ENCODE measurements around the gene KCTD5. TPM values are rescaled to one million over a fixed set of nuclear protein-coding genes. Genes with fewer than 3 reads are reported as not detected.
"Not testable (repeated sequence)": the region's sequence is repeated elsewhere in the genome, so short reads cannot be mapped to it uniquely, and the experiment has no call there.

Gene KCTD5
- total and polyA plus RNA-seq, 2 of the 8 experiments (the other 6 are each of a cell fraction or from before 2014, with no cell fraction given) = 26.6 to 31.8 TPM

DNA sequence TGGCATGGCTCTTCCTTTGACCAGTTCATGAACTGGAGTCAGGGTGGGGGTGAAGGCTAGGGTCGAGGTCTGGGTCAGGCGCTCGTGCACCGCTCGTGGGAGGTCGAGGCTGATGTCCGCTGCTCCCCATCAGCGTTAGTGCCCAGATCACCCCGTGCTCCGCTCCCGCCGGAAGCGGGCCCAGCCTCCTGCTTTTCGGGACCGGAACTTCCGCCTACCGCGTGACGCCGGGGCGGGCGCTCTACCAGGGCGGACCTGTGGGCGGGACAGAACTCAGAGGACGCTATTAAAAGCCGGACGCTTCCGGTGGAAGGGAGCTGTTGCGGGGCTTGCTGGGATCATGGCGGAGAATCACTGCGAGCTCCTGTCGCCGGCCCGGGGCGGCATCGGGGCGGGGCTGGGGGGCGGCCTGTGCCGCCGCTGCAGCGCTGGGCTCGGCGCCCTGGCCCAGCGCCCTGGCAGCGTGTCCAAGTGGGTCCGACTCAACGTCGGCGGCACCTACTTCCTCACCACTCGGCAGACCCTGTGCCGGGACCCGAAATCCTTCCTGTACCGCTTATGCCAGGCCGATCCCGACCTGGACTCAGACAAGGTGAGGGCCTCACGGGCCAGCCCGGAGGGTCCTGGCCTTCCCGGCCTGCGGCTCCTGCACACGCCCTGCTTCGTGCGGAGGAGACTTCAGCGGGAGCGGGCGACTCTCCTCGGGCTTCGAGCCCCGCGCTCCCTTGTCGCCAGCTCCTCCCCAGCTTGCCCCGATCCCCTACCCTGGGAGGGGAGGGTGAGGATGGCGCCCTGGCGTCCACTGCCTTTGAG lies at the start of gene KCTD5 (continued):
- TF ChIP-seq TEAD4 (IDR thresholded peaks at IDR 0.05; ENCODE audit: low read depth, low read length) (no peak), CHD1 (IDR thresholded peaks at IDR 0.05; ENCODE audit: low read depth, low read length) (no peak)

DNA sequence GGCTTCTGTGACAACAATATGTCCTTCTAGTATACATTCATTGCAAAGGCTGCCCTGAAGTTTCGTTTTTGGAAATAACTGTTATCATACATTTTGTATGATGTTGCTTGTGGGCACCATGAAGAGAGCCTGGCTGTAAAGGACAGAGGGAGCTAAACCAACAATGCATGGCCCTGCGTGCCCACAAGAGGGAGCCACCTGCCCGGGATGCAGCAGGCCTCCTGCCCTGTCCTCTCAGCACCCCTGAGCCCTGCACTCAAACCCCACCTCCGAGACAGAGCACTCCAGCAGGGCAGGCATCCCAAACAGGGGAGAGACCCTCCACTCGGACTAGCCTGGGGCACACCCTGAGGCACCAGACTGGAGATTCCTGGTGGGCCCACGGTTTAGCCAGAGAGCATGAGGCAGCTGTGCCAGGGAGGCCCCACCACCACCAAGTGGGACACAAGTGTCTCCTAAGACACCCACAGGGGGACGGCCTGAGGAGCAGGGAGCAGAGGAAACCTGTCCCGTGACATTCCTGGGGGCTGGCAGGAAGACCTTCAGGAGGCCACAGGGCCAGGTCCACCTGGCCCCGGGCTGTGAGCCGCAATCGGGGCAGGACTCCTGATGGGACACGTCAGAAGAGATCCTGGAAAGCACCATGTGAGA lies 43.1 kb upstream of the KCTD5 start:
- H4K8ac ChIP-seq (ENCODE audit: extremely low read depth, insufficient read depth, low read length); H2BK120ac ChIP-seq (replicated peaks; ENCODE audit: low read depth, low read length); H4K91ac ChIP-seq (replicated peaks; ENCODE audit: insufficient read length, low read length); FAIRE-seq; H3K4me1 ChIP-seq (replicated peaks in 1 of 4; ENCODE audit: control insufficient read depth in 3 of 4, insufficient read depth in 4 of 4, low read length in 3 of 4); H3K23ac ChIP-seq (ENCODE audit: insufficient read length); H2BK5ac ChIP-seq (ENCODE audit: low read depth, low read length); H4K5ac ChIP-seq (ENCODE audit: insufficient read length, low read depth, low read length); H3K56ac ChIP-seq (replicated peaks; ENCODE audit: insufficient read length, low read depth, low read length); POLR2A ChIA-PET (ENCODE audit: partially characterized antibody); H2BK15ac ChIP-seq (ENCODE audit: low read length); H2BK12ac ChIP-seq (ENCODE audit: low read depth, low read length); H3K9ac ChIP-seq (replicated peaks in 1 of 4; ENCODE audit: extremely low read depth in 1 of 4, low read depth in 3 of 4, low read length in 3 of 4); H3K9me3 ChIP-seq (ENCODE audit: insufficient read depth in 2 of 2, low read depth in 1 of 2, low read length in 1 of 2); H3K36me3 ChIP-seq (ENCODE audit: control insufficient read depth in 2 of 4, insufficient read depth in 4 of 4, low read length in 3 of 4); H3K4me2 ChIP-seq (ENCODE audit: insufficient read depth in 1 of 2, low read depth in 2 of 2, low read length in 2 of 2); H3K27me3 ChIP-seq (replicated peaks in 1 of 4; ENCODE audit: control insufficient read depth in 3 of 4, extremely low read depth in 1 of 4, insufficient read depth in 3 of 4, low read length in 3 of 4); DNase-seq (ENCODE audit: low read depth in 1 of 2, low spot score in 2 of 2); H3K14ac ChIP-seq (ENCODE audit: insufficient read length); H2AFZ ChIP-seq (ENCODE audit: low read length); H3K27ac ChIP-seq (ENCODE audit: low read depth, low read length); H3K23me2 ChIP-seq (ENCODE audit: low read depth, low read length); H4K20me1 ChIP-seq (replicated peaks in 1 of 2; ENCODE audit: control insufficient read depth in 1 of 2, insufficient read depth in 2 of 2, low read length in 2 of 2); H3K79me2 ChIP-seq (ENCODE audit: control insufficient read depth in 1 of 2, insufficient read depth in 2 of 2, low read length in 2 of 2); H2BK20ac ChIP-seq (ENCODE audit: low read length); H2AK5ac ChIP-seq (ENCODE audit: low read depth, low read length); H3K79me1 ChIP-seq (ENCODE audit: low read depth, low read length); H3K18ac ChIP-seq (ENCODE audit: extremely low read depth, low read length); H3K4ac ChIP-seq (replicated peaks; ENCODE audit: insufficient read length, low read depth, low read length); CTCF ChIA-PET (ENCODE audit: partially characterized antibody); H3K4me3 ChIP-seq (ENCODE audit: extremely low read depth in 1 of 4, insufficient read depth in 2 of 4, low read depth in 3 of 4, low read length in 4 of 4): not testable (repeated sequence)
- WGBS, 2 experiments (ENCODE audit: extremely low coverage in 1 of 2, insufficient coverage in 1 of 2, insufficient read length in 1 of 2, insufficient replicate concordance in 2 of 2, low coverage in 1 of 2, low lambda C conversion rate in 2 of 2, missing lambda C conversion rate in 1 of 2) = no CpG with 5 or more reads among the region's 12 CpGs
